ENCODE results near the gene FAM53C.

GRCh38 chr5:138369706-138370105 is 31.6 kb downstream of the FAM53C start:
- TF ChIP-seq, protein P1, sequence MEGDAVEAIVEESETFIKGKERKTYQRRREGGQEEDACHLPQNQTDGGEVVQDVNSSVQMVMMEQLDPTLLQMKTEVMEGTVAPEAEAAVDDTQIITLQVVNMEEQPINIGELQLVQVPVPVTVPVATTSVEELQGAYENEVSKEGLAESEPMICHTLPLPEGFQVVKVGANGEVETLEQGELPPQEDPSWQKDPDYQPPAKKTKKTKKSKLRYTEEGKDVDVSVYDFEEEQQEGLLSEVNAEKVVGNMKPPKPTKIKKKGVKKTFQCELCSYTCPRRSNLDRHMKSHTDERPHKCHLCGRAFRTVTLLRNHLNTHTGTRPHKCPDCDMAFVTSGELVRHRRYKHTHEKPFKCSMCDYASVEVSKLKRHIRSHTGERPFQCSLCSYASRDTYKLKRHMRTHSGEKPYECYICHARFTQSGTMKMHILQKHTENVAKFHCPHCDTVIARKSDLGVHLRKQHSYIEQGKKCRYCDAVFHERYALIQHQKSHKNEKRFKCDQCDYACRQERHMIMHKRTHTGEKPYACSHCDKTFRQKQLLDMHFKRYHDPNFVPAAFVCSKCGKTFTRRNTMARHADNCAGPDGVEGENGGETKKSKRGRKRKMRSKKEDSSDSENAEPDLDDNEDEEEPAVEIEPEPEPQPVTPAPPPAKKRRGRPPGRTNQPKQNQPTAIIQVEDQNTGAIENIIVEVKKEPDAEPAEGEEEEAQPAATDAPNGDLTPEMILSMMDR (conservative IDR thresholded peaks at IDR 0.05; ENCODE audit: low read depth in 2 of 2): no peak
- TF ChIP-seq EZH2 (IDR thresholded peaks at IDR 0.05; ENCODE audit: low read depth, unreplicated experiment) (no peak), POLR2AphosphoS5 (IDR thresholded peaks at IDR 0.05; ENCODE audit: low read depth) (no peak), JUNB (IDR thresholded peaks at IDR 0.05; ENCODE audit: unreplicated experiment) (no peak), REST (IDR thresholded peaks at IDR 0.05; ENCODE audit: unreplicated experiment) (no peak), EZH2phosphoT487 (IDR thresholded peaks at IDR 0.05; ENCODE audit: unreplicated experiment) (no peak), CREB1 (CRISPR knock-in tag; IDR thresholded peaks at IDR 0.05; ENCODE audit: low read depth) (no peak), NANOG (IDR thresholded peaks at IDR 0.05; ENCODE audit: borderline replicate concordance) (no peak), ZNF114 (CRISPR knock-in tag; IDR thresholded peaks at IDR 0.05) (no peak), STAT1 (IDR thresholded peaks at IDR 0.05; ENCODE audit: unreplicated experiment) (no peak), ZNF462 (CRISPR knock-in tag; IDR thresholded peaks at IDR 0.05) (no peak)
- TF ChIP-seq, protein P2, sequence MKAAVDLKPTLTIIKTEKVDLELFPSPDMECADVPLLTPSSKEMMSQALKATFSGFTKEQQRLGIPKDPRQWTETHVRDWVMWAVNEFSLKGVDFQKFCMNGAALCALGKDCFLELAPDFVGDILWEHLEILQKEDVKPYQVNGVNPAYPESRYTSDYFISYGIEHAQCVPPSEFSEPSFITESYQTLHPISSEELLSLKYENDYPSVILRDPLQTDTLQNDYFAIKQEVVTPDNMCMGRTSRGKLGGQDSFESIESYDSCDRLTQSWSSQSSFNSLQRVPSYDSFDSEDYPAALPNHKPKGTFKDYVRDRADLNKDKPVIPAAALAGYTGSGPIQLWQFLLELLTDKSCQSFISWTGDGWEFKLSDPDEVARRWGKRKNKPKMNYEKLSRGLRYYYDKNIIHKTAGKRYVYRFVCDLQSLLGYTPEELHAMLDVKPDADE (IDR thresholded peaks at IDR 0.05): no peak
